ENCODE measurements around the gene ST6GALNAC2.

The ST6GALNAC2 gene

DNA sequence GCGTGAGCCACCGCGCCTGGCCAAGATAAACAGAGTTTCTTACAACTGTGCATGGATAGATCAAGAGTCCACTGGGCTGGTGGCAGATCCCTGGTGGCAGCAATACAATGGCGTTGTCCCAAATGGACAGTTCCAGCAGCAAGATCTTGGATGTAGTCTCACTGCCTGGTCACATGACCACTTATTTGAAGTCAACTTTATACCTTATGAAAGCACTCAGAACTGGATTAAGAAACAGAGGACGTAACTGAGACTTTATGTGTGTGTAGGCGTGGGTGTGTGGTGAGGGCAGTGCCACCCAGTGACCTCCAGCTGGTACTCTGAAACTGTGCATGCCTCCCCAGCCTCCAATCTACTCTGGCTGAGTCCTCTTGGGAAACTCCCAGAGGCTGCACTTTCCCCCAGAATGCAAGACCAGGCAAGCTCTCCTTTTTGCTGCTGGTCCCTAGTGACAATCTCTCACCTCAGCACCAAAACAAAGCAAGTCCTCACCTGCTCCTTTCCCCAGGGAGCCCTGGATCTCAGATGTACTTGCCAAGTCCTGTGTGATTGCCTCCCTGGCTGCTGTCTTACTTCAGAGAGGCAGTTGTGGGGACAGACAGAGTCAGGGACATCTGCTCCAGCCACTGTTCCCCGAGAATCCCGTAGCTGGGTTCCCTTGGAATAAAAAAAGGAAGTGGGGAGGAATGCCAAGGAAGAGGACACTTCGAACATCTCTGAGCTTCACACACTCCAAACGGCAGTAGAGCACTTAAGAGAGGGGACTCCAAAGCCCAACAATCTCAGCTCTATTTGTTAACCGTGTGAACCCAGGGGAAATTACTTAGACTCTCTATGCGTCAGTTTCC is 11.7 kb upstream of the ST6GALNAC2 start:
- Histone ChIP-seq H3K9me3 (ENCODE audit: insufficient read depth, low read depth, low read length) (no peaks in the 10 kb centered on the region), H3K27me3 (ENCODE audit: insufficient read depth, low read length) (no peaks in the 10 kb centered on the region), H3K79me1 (ENCODE audit: low read length) (peaks cover 18% of the 10 kb centered on the region), H3K79me2 (ENCODE audit: control insufficient read depth, insufficient read depth, low read length, poor library complexity) (no peaks in the 10 kb centered on the region), H3K4me2 (ENCODE audit: low read length) (no peak overlapping the region), H3K4ac (ENCODE audit: low read depth, low read length) (no peak overlapping the region), H2AFZ (ENCODE audit: insufficient read depth, low read length, poor library complexity) (no peak overlapping the region), H3K23ac (ENCODE audit: low read length) (no peak overlapping the region), H3K36me3 (ENCODE audit: control insufficient read depth in 1 of 2, insufficient read depth in 2 of 2, low read length in 2 of 2) (no peaks in the 10 kb centered on the region), H4K91ac (ENCODE audit: low read depth, low read length) (peak overlapping the region; percentile 36), H4K12ac (ENCODE audit: low read depth, low read length) (no peak overlapping the region), H3K18ac (ENCODE audit: low read length) (no peak overlapping the region), H2BK120ac (ENCODE audit: insufficient read depth, low read length, poor library complexity) (peak overlapping the region; percentile 5), H3K4me3 (ENCODE audit: low read depth, low read length) (no peak overlapping the region), H3K9ac (ENCODE audit: low read length) (no peak overlapping the region), H4K8ac (ENCODE audit: low read depth, low read length) (no peak overlapping the region), H2BK5ac (ENCODE audit: low read depth, low read length, poor library complexity) (peak overlapping the region; percentile 5), H2AK5ac (ENCODE audit: low read length) (peak overlapping the region; percentile 35), H3K14ac (ENCODE audit: low read length) (peak overlapping the region; percentile 12), H3K4me1 (ENCODE audit: control insufficient read depth in 1 of 2, insufficient read depth in 2 of 2, low read length in 2 of 2) (peaks cover 17 to 21% of the 10 kb centered on the region in 2 experiments), H3K27ac (ENCODE audit: low read depth, low read length) (no peak overlapping the region), H2BK12ac (ENCODE audit: low read length) (peak overlapping the region; percentile 41)
- WGBS (ENCODE audit: extremely low coverage, insufficient coverage, insufficient read length) = no CpG with 5 or more reads among the region's 12 CpGs
- DNase-seq = peak; percentile 61 to 68

DNA sequence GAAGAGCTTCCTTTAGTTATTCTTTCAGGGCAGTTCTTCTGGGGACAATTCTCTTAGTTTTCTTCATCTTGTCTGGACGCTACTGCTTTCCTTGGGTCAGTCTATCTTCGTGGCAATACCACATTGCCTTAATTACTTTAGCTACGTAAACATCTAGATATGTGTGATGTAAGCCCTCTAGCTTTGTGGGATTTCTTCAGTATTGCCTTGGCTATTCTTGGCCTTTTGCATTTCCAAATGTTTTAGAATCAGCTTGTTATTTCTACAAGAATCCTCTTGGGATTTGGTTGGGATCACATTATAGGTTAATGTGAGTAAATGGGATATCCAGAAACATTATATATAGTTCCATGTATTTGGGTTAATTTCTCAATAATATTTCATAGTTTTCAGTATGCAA is 9.0 kb upstream of the ST6GALNAC2 start:
- Histone ChIP-seq H4K91ac (ENCODE audit: low read depth, low read length) (no peak overlapping the region), H3K18ac (ENCODE audit: low read length) (no peak overlapping the region), H3K23ac (ENCODE audit: low read length) (no peak overlapping the region), H2BK120ac (ENCODE audit: insufficient read depth, low read length, poor library complexity) (no peak overlapping the region), H3K4ac (ENCODE audit: low read depth, low read length) (no peak overlapping the region), H4K8ac (ENCODE audit: low read depth, low read length) (no peak overlapping the region), H2BK5ac (ENCODE audit: low read depth, low read length, poor library complexity) (no peak overlapping the region), H2AFZ (ENCODE audit: insufficient read depth, low read length, poor library complexity) (no peak overlapping the region), H3K36me3 (ENCODE audit: control insufficient read depth in 1 of 2, insufficient read depth in 2 of 2, low read length in 2 of 2) (no peaks in the 10 kb centered on the region), H2AK5ac (ENCODE audit: low read length) (no peak overlapping the region), H3K79me2 (ENCODE audit: control insufficient read depth, insufficient read depth, low read length, poor library complexity) (no peaks in the 10 kb centered on the region), H4K12ac (ENCODE audit: low read depth, low read length) (no peak overlapping the region), H3K4me3 (ENCODE audit: low read depth, low read length) (no peak overlapping the region), H3K79me1 (ENCODE audit: low read length) (peaks cover 2% of the 10 kb centered on the region), H3K9me3 (ENCODE audit: insufficient read depth, low read depth, low read length) (no peaks in the 10 kb centered on the region), H3K4me1 (ENCODE audit: control insufficient read depth in 1 of 2, insufficient read depth in 2 of 2, low read length in 2 of 2) (no peaks in the 10 kb centered on the region), H3K27ac (ENCODE audit: low read depth, low read length) (no peak overlapping the region), H3K9ac (ENCODE audit: low read length) (no peak overlapping the region), H3K14ac (ENCODE audit: low read length) (no peak overlapping the region), H3K27me3 (ENCODE audit: insufficient read depth, low read length) (no peaks in the 10 kb centered on the region), H3K4me2 (ENCODE audit: low read length) (no peak overlapping the region), H2BK12ac (ENCODE audit: low read length) (no peak overlapping the region)
- WGBS (ENCODE audit: extremely low coverage, insufficient coverage, insufficient read length) = no CpG with 5 or more reads among the region's 3 CpGs
- peak in 1 of 2 donors; percentile 28 for DNase-seq

DNA sequence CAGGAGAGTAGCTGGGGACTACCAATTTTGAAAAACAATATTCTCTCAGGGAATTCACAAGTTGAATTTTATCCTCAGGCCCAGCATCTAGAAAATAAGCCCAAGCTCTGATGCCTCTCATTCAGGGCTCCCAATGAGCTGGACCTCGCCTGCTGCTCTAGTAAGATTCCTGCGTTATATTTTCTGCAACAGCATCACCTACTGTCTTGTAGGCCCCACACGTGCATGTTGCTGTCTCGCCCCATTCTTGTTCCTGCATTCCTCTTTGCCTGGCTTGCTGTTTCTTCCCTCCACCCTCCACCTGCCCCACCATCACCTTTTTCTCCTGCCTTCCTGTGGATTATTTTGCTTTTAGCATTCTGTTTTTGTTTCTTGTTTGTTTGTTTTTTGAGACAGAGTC is 8.3 kb upstream of the ST6GALNAC2 start:
- no peaks in the 10 kb centered on the region for H3K79me2 ChIP-seq (ENCODE audit: control insufficient read depth, insufficient read depth, low read length, poor library complexity)
- H2AFZ ChIP-seq (ENCODE audit: insufficient read depth, low read length, poor library complexity) = no peak overlapping the region
- H2BK5ac ChIP-seq (ENCODE audit: low read depth, low read length, poor library complexity) = no peak overlapping the region
- no CpG with 5 or more reads among the region's 4 CpGs for WGBS (ENCODE audit: extremely low coverage, insufficient coverage, insufficient read length)
- no peak overlapping the region for H3K9ac ChIP-seq (ENCODE audit: low read length)
- H2BK120ac ChIP-seq (ENCODE audit: insufficient read depth, low read length, poor library complexity) = no peak overlapping the region
- no peak overlapping the region for H3K18ac ChIP-seq (ENCODE audit: low read length)
- H4K8ac ChIP-seq (ENCODE audit: low read depth, low read length) = peak overlapping the region; percentile 33
- H3K36me3 ChIP-seq (ENCODE audit: control insufficient read depth in 1 of 2, insufficient read depth in 2 of 2, low read length in 2 of 2) = no peaks in the 10 kb centered on the region
- H4K12ac ChIP-seq (ENCODE audit: low read depth, low read length) = no peak overlapping the region
- no peak overlapping the region for H2AK5ac ChIP-seq (ENCODE audit: low read length)
- H3K14ac ChIP-seq (ENCODE audit: low read length) = no peak overlapping the region
- H4K91ac ChIP-seq (ENCODE audit: low read depth, low read length) = no peak overlapping the region
- no peak overlapping the region for H3K27ac ChIP-seq (ENCODE audit: low read depth, low read length)
- H3K23ac ChIP-seq (ENCODE audit: low read length) = no peak overlapping the region
- no peak overlapping the region for H3K4me2 ChIP-seq (ENCODE audit: low read length)
- H3K79me1 ChIP-seq (ENCODE audit: low read length) = peaks cover under 1% of the 10 kb centered on the region
- no peaks in the 10 kb centered on the region for H3K4me1 ChIP-seq (ENCODE audit: control insufficient read depth in 1 of 2, insufficient read depth in 2 of 2, low read length in 2 of 2)
- H3K27me3 ChIP-seq (ENCODE audit: insufficient read depth, low read length) = no peaks in the 10 kb centered on the region
- no peak overlapping the region for H2BK12ac ChIP-seq (ENCODE audit: low read length)
- H3K4me3 ChIP-seq (ENCODE audit: low read depth, low read length) = no peak overlapping the region
- no peak for DNase-seq
- H3K4ac ChIP-seq (ENCODE audit: low read depth, low read length) = no peak overlapping the region
- H3K9me3 ChIP-seq (ENCODE audit: insufficient read depth, low read depth, low read length) = no peaks in the 10 kb centered on the region

GRCh38 chr17:76593384-76593826 is 7.7 kb upstream of the ST6GALNAC2 start:
- Histone ChIP-seq H2AFZ (ENCODE audit: insufficient read depth, low read length, poor library complexity) (no peak overlapping the region), H2BK5ac (ENCODE audit: low read depth, low read length, poor library complexity) (no peak overlapping the region), H3K18ac (ENCODE audit: low read length) (no peak overlapping the region), H2BK12ac (ENCODE audit: low read length) (no peak overlapping the region), H3K14ac (ENCODE audit: low read length) (no peak overlapping the region), H3K79me1 (ENCODE audit: low read length) (no peaks in the 10 kb centered on the region), H3K27me3 (ENCODE audit: insufficient read depth, low read length) (no peaks in the 10 kb centered on the region), H3K23ac (ENCODE audit: low read length) (no peak overlapping the region), H2AK5ac (ENCODE audit: low read length) (no peak overlapping the region), H3K4me2 (ENCODE audit: low read length) (no peak overlapping the region), H3K27ac (ENCODE audit: low read depth, low read length) (no peak overlapping the region), H3K4ac (ENCODE audit: low read depth, low read length) (no peak overlapping the region), H4K8ac (ENCODE audit: low read depth, low read length) (no peak overlapping the region), H3K9ac (ENCODE audit: low read length) (no peak overlapping the region), H4K91ac (ENCODE audit: low read depth, low read length) (no peak overlapping the region), H3K36me3 (ENCODE audit: control insufficient read depth in 1 of 2, insufficient read depth in 2 of 2, low read length in 2 of 2) (no peaks in the 10 kb centered on the region), H3K79me2 (ENCODE audit: control insufficient read depth, insufficient read depth, low read length, poor library complexity) (no peaks in the 10 kb centered on the region), H3K4me3 (ENCODE audit: low read depth, low read length) (no peak overlapping the region), H3K4me1 (ENCODE audit: control insufficient read depth in 1 of 2, insufficient read depth in 2 of 2, low read length in 2 of 2) (no peaks in the 10 kb centered on the region), H2BK120ac (ENCODE audit: insufficient read depth, low read length, poor library complexity) (no peak overlapping the region), H4K12ac (ENCODE audit: low read depth, low read length) (no peak overlapping the region), H3K9me3 (ENCODE audit: insufficient read depth, low read depth, low read length) (no peaks in the 10 kb centered on the region)
- no CpG with 5 or more reads among the region's 8 CpGs for WGBS (ENCODE audit: extremely low coverage, insufficient coverage, insufficient read length)
- DNase-seq = peak in 1 of 2 donors; percentile 42
